EL (cell line): ENCODE data around the gene CCDC71.
A peak's percentile ranks its signal among the peaks of the same experiment; 100 is the strongest.

Experiments used
- DNase-seq: peaks from one replicate; pipeline ENCODE4 v3.0.0-alpha.2; 2016

CCDC71 gene

GRCh38 chr3:49165771-49166751 is at the start of gene CCDC71:
Gene CCDC71, minus strand, starts transcription at chr3:49166331. Its CDS starts 2,123 bp downstream, at chr3:49164208.
- DNase-seq = peak; percentile 65

GRCh38 chr3:49213998-49214397 is 47.9 kb upstream of the CCDC71 start:
- no peak for DNase-seq

- no peak for DNase-seq
Measured at GRCh38 chr3:49213541-49213943, 47.4 kb upstream of the CCDC71 start.

GRCh38 chr3:49199900-49200281 is 33.8 kb upstream of the CCDC71 start:
- no peak for DNase-seq

GRCh38 chr3:49199239-49199899 is 33.2 kb upstream of the CCDC71 start:
- DNase-seq = peak; percentile 41

GRCh38 chr3:49198611-49199230 is 32.6 kb upstream of the CCDC71 start:
- no peak for DNase-seq

- DNase-seq = no peak
Measured at GRCh38 chr3:49198161-49198560, 32.0 kb upstream of the CCDC71 start.

- DNase-seq = no peak
Measured at GRCh38 chr3:49191741-49192140, 25.6 kb upstream of the CCDC71 start.

GRCh38 chr3:49183873-49184272 is 17.7 kb upstream of the CCDC71 start:
- DNase-seq = no peak

- no peak for DNase-seq
Measured at GRCh38 chr3:49182682-49183081, 16.6 kb upstream of the CCDC71 start.

GRCh38 chr3:49181351-49181750 is 15.2 kb upstream of the CCDC71 start:
- no peak for DNase-seq

GRCh38 chr3:49180116-49180515 is 14.0 kb upstream of the CCDC71 start:
- DNase-seq = no peak

- DNase-seq = no peak
Measured at GRCh38 chr3:49177073-49177472, 10.9 kb upstream of the CCDC71 start.

- DNase-seq = no peak
Measured at GRCh38 chr3:49175530-49175929, 9.4 kb upstream of the CCDC71 start.

GRCh38 chr3:49174397-49174985 is 8.4 kb upstream of the CCDC71 start:
- DNase-seq = no peak

GRCh38 chr3:49173792-49174170 is 7.7 kb upstream of the CCDC71 start:
- DNase-seq = no peak

- DNase-seq = no peak
Measured at GRCh38 chr3:49173116-49173791, 7.1 kb upstream of the CCDC71 start.

GRCh38 chr3:49172551-49173041 is 6.5 kb upstream of the CCDC71 start:
- no peak for DNase-seq

- DNase-seq = no peak
Measured at GRCh38 chr3:49171775-49172500, 5.8 kb upstream of the CCDC71 start.

- DNase-seq = peak; percentile 85
Measured at GRCh38 chr3:49171119-49171774, 5.1 kb upstream of the CCDC71 start, which contains the start of gene KLHDC8B. Gene KLHDC8B, plus strand, starts transcription at chr3:49171598. Its CDS starts 1,172 bp downstream, at chr3:49172770.

GRCh38 chr3:49170744-49171118 is 4.6 kb upstream of the CCDC71 start:
- DNase-seq = no peak
